HEK293 (cell line): ENCODE data around the gene SLC13A3.

Experiments used
- CTCF ChIA-PET: fragments of 350-600 bp; formaldehyde crosslinking; extraction: SDS; loops from one replicate; lab custom pipeline; 2021; ENCODE audit warnings: antibody characterized with exemption; lab: Yijun Ruan, JAX
- POLR2A ChIA-PET: fragments of 300-600 bp; formaldehyde crosslinking; extraction: SDS; loops from one replicate; lab custom pipeline; 2020; ENCODE audit warnings: antibody characterized with exemption, inconsistent platforms; lab: Yijun Ruan, JAX
- H3K27ac ChIP-seq: fragments of 200-500 bp; sonication (Bioruptor generic); 2 replicates; pipeline ENCODE4 v1.5.1; 2014; ENCODE audit warnings: low read depth, low read length, control low read depth, inconsistent platforms; ENCODE audit errors: extremely low read depth
- H3K36me3 ChIP-seq, 2 experiments: fragments of 200-500 bp in 1 of 2; sonication (Bioruptor generic) in 1 of 2; 1 replicate in 1 of 2; 2 replicates in 1 of 2; pipeline ENCODE4 v1.5.1; 2014 to 2017; ENCODE audit warnings: inconsistent platforms in 2 of 2, low read length in 2 of 2; ENCODE audit not compliant: control insufficient read depth in 2 of 2, insufficient read depth in 1 of 2
- H3K4me1 ChIP-seq: fragments of 200-500 bp; sonication (Bioruptor generic); 2 replicates; pipeline ENCODE4 v1.5.1; 2014; ENCODE audit warnings: mild to moderate bottlenecking, low read length, inconsistent platforms; ENCODE audit not compliant: control insufficient read depth, insufficient read depth
- H3K4me3 ChIP-seq: 2 replicates; pipeline ENCODE4 v1.5.1; 2011; ENCODE audit warnings: low read depth, mild to moderate bottlenecking, control low read depth, low read length, moderate library complexity
- H3K9me3 ChIP-seq: fragments of 200-500 bp; sonication (Bioruptor generic); 2 replicates; pipeline ENCODE4 v1.5.1; 2014; ENCODE audit warnings: low read depth, low read length, inconsistent platforms; ENCODE audit not compliant: control insufficient read depth, insufficient read depth
- BCL11A ChIP-seq: fragments of 450-650 bp; formaldehyde crosslinking; IDR thresholded peaks from 2 replicates; pipeline ENCODE4 v1.5.1; 2016; ENCODE audit warnings: low read depth, missing biosample characterization, missing genetic modification characterization
- SALL2 ChIP-seq: fragments of 450-650 bp; formaldehyde crosslinking; IDR thresholded peaks from 2 replicates; pipeline ENCODE4 v1.5.0; 2017; ENCODE audit warnings: missing biosample characterization, mild to moderate bottlenecking, missing genetic modification characterization, borderline replicate concordance
- SP7 ChIP-seq: fragments of 450-650 bp; formaldehyde crosslinking; IDR thresholded peaks from 2 replicates; pipeline ENCODE4 v1.5.1; 2016; ENCODE audit warnings: missing biosample characterization, missing genetic modification characterization
- WT1 ChIP-seq: fragments of 450-650 bp; formaldehyde crosslinking; IDR thresholded peaks from 2 replicates; pipeline ENCODE4 v1.5.1; 2016; ENCODE audit warnings: missing biosample characterization, missing genetic modification characterization
- ZBTB44 ChIP-seq: fragments of 450-650 bp; IDR thresholded peaks from 2 replicates; pipeline ENCODE4 v1.5.1; 2018; ENCODE audit warnings: missing biosample characterization, mild to moderate bottlenecking, missing genetic modification characterization
- ZBTB8A ChIP-seq: fragments of 450-650 bp; formaldehyde crosslinking; IDR thresholded peaks from 2 replicates; pipeline ENCODE4 v1.5.1; 2016; ENCODE audit warnings: missing biosample characterization, missing genetic modification characterization
- ZIC2 ChIP-seq: fragments of 450-650 bp; formaldehyde crosslinking; IDR thresholded peaks from 2 replicates; pipeline ENCODE4 v1.5.1; 2016; ENCODE audit warnings: missing biosample characterization, missing genetic modification characterization
- ZNF133 ChIP-seq: fragments of 450-650 bp; formaldehyde crosslinking; IDR thresholded peaks from 2 replicates; pipeline ENCODE4 v1.5.1; 2016; ENCODE audit warnings: missing biosample characterization, missing genetic modification characterization
- ZNF140 ChIP-seq: fragments of 450-650 bp; formaldehyde crosslinking; IDR thresholded peaks from 2 replicates; pipeline ENCODE4 v1.5.1; 2016; ENCODE audit warnings: missing biosample characterization, missing genetic modification characterization
- ZNF146 ChIP-seq: fragments of 450-650 bp; formaldehyde crosslinking; IDR thresholded peaks from 2 replicates; pipeline ENCODE4 v1.5.1; 2016; ENCODE audit warnings: missing biosample characterization, missing genetic modification characterization
- ZNF174 ChIP-seq: fragments of 450-650 bp; formaldehyde crosslinking; IDR thresholded peaks from 2 replicates; pipeline ENCODE4 v1.5.0; 2017; ENCODE audit warnings: missing biosample characterization, mild to moderate bottlenecking, missing genetic modification characterization
- ZNF175 ChIP-seq: fragments of 450-650 bp; formaldehyde crosslinking; IDR thresholded peaks from 2 replicates; pipeline ENCODE4 v1.5.1; 2016; ENCODE audit warnings: missing biosample characterization, missing genetic modification characterization
- ZNF184 ChIP-seq: fragments of 450-650 bp; IDR thresholded peaks from 2 replicates; pipeline ENCODE4 v1.5.1; 2018; ENCODE audit warnings: missing biosample characterization, mild to moderate bottlenecking, missing genetic modification characterization
- ZNF214 ChIP-seq: fragments of 450-650 bp; formaldehyde crosslinking; IDR thresholded peaks from 2 replicates; pipeline ENCODE4 v1.5.1; 2017; ENCODE audit warnings: missing biosample characterization, mild to moderate bottlenecking, missing genetic modification characterization, borderline replicate concordance
- ZNF24 ChIP-seq: fragments of 450-650 bp; formaldehyde crosslinking; IDR thresholded peaks from 2 replicates; pipeline ENCODE4 v1.5.1; 2016; ENCODE audit warnings: missing biosample characterization, missing genetic modification characterization
- ZNF324 ChIP-seq: fragments of 450-650 bp; formaldehyde crosslinking; IDR thresholded peaks from 2 replicates; pipeline ENCODE4 v1.5.1; 2016; ENCODE audit warnings: missing biosample characterization, missing genetic modification characterization
- ZNF341 ChIP-seq: fragments of 450-650 bp; formaldehyde crosslinking; IDR thresholded peaks from 2 replicates; pipeline ENCODE4; 2016; ENCODE audit warnings: low read depth, missing biosample characterization, missing genetic modification characterization
- ZNF488 ChIP-seq: fragments of 450-650 bp; formaldehyde crosslinking; IDR thresholded peaks from 2 replicates; pipeline ENCODE4 v1.5.1; 2016; ENCODE audit warnings: missing biosample characterization, missing genetic modification characterization
- TF ChIP-seq, protein P1 (sequence below): fragments of 450-650 bp; formaldehyde crosslinking; IDR thresholded peaks from 2 replicates; pipeline ENCODE4 v1.5.1; 2017; ENCODE audit warnings: missing biosample characterization, missing genetic modification characterization
- TF ChIP-seq, protein P2 (sequence below): fragments of 450-650 bp; formaldehyde crosslinking; IDR thresholded peaks from 2 replicates; pipeline ENCODE4 v1.5.1; 2017; ENCODE audit warnings: missing biosample characterization, mild to moderate bottlenecking, missing genetic modification characterization, moderate library complexity

SLC13A3 gene

GRCh38 chr20:46648903-46649649, 2.2 kb downstream of the SLC13A3 start:
- H3K4me1 ChIP-seq = no peaks in the 10 kb centered on the region
- H3K9me3 ChIP-seq = no peaks in the 10 kb centered on the region
- H3K4me3 ChIP-seq = no peak overlapping the region
- H3K27ac ChIP-seq = no peak overlapping the region
- ChIA-PET POLR2A (no interaction called here), CTCF (interaction anchor here (0.7 to 0.8 kb wide), 2 partner anchors 90 to 740 kb away, joined by 3 to 4 read pairs; no protein-coding TSS in a partner anchor)
- TF ChIP-seq, protein P1, sequence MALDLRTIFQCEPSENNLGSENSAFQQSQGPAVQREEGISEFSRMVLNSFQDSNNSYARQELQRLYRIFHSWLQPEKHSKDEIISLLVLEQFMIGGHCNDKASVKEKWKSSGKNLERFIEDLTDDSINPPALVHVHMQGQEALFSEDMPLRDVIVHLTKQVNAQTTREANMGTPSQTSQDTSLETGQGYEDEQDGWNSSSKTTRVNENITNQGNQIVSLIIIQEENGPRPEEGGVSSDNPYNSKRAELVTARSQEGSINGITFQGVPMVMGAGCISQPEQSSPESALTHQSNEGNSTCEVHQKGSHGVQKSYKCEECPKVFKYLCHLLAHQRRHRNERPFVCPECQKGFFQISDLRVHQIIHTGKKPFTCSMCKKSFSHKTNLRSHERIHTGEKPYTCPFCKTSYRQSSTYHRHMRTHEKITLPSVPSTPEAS = peak; percentile 55; the same call in 1 of the 2 replicates
- TF ChIP-seq WT1 (tag by site-specific recombination) = no peak
- no peaks in the 10 kb centered on the region for H3K36me3 ChIP-seq

DNA sequence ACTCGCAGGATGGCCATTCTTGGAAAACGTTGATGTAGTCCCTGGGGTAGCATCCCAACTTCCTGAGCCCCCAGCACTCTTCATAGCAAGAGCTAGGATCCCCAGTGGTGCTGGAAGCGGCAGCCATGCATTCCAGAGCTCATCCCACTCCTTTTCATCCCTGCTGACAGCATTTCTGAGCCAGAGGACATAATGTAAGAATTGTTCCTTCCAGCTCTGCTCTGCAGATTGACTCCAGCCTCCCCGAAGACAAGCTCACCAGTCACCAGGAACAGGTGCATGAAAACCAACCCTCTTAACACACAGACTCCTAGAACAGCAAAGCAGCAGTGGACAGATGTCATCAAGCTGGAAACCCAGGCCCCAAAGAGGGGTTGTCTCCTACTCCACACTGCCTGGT, 3.8 kb downstream of the SLC13A3 start:
- Histone ChIP-seq H3K9me3 (no peaks in the 10 kb centered on the region), H3K36me3 (no peaks in the 10 kb centered on the region), H3K4me1 (no peaks in the 10 kb centered on the region), H3K27ac (no peak overlapping the region), H3K4me3 (no peak overlapping the region)
- POLR2A ChIA-PET = no interaction called here
- CTCF ChIA-PET = interaction anchor here (1.6 kb wide), 1 partner anchor 34 kb away, joined by 4 read pairs; no protein-coding TSS in a partner anchor
- TF ChIP-seq, protein P1 = no peak
- TF ChIP-seq ZNF146 = no peak

DNA sequence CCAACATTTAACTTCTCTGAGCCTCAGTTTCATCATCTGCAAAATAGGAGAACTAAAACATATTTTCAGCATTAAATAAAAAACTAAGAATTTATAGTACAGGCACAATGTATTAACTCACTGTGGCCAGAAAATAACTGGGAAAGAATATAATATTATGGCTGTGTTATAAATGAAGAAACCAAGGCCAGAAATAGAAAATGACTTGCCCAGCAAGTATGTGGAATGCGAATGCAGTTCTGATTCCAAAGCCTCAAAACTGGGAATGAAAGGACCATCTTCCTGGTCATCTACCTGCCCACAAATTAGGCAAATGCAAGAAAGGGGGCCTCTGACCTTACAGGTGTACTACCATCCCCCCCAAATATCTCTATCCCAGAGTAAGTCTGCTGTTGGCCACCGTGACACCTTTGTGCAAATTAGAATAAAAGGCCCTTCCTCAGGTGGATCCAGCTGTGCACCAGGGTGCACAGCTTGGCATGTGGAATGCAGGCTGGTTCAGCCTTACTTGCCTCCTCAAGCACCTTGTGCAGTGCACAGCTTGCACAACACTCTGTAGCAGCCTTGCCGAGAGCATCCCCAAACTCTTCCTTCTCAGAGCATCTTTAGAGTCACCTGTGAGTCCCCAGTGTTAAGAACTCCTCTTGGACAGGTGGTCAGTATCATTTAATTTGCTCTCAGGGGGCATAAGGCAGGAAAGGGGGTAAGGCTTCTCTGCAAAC, 4.4 kb downstream of the SLC13A3 start:
- H3K36me3 ChIP-seq = no peaks in the 10 kb centered on the region
- CTCF ChIA-PET = interaction anchor here (0.6 to 1.6 kb wide), 2 partner anchors 35 to 47 kb away, joined by 3 to 4 read pairs; no protein-coding TSS in a partner anchor
- H3K9me3 ChIP-seq = no peaks in the 10 kb centered on the region
- TF ChIP-seq ZNF140 (tag by site-specific recombination) (no peak), ZNF133 (tag by site-specific recombination) (no peak), ZNF24 (tag by site-specific recombination) (no peak), ZNF341 (no peak)
- TF ChIP-seq, all 188 proteins: peak for 0
- POLR2A ChIA-PET = no interaction called here
- no peaks in the 10 kb centered on the region for H3K4me1 ChIP-seq
- no peak overlapping the region for H3K4me3 ChIP-seq
- H3K27ac ChIP-seq = no peak overlapping the region

- Histone ChIP-seq H3K4me1 (no peaks in the 10 kb centered on the region), H3K9me3 (no peaks in the 10 kb centered on the region), H3K36me3 (no peaks in the 10 kb centered on the region), H3K4me3 (no peak overlapping the region), H3K27ac (no peak overlapping the region)
- ChIA-PET CTCF (interaction anchor here (0.6 to 1.3 kb wide), 4 partner anchors 35 to 68 kb away, joined by 3 to 4 read pairs (median 3); no protein-coding TSS in a partner anchor), POLR2A (no interaction called here)
- no peak for TF ChIP-seq ZNF175 (tag by site-specific recombination)
- TF ChIP-seq, protein P2, sequence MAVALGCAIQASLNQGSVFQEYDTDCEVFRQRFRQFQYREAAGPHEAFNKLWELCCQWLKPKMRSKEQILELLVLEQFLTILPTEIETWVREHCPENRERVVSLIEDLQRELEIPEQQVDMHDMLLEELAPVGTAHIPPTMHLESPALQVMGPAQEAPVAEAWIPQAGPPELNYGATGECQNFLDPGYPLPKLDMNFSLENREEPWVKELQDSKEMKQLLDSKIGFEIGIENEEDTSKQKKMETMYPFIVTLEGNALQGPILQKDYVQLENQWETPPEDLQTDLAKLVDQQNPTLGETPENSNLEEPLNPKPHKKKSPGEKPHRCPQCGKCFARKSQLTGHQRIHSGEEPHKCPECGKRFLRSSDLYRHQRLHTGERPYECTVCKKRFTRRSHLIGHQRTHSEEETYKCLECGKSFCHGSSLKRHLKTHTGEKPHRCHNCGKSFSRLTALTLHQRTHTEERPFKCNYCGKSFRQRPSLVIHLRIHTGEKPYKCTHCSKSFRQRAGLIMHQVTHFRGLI (tag by site-specific recombination) = no peak
- no peak for TF ChIP-seq ZNF174 (tag by site-specific recombination)
- no peak for TF ChIP-seq ZIC2
- TF ChIP-seq ZBTB44 = no peak
- TF ChIP-seq ZNF488 (tag by site-specific recombination) = no peak
- TF ChIP-seq ZNF184 (tag by site-specific recombination) = no peak
- TF ChIP-seq ZNF214 (tag by site-specific recombination) = no peak
- TF ChIP-seq SALL2 (tag by site-specific recombination) = no peak
- no peak for TF ChIP-seq SP7 (tag by site-specific recombination)
- TF ChIP-seq ZBTB8A (tag by site-specific recombination) = no peak
- no peak for TF ChIP-seq BCL11A (tag by site-specific recombination)
- no peak for TF ChIP-seq ZNF324
These were observed 5.1 kb downstream of the SLC13A3 start for GRCh38 chr20:46646122-46646521.
